ENCODE measurements around the gene NFATC4.
"Not testable (repeated sequence)": the region's sequence is repeated elsewhere in the genome, so short reads cannot be mapped to it uniquely, and the experiment has no call there.

The NFATC4 gene
- total RNA-seq = 0 to 0.18 (median 0.05) reads per million in 4 experiments

DNA sequence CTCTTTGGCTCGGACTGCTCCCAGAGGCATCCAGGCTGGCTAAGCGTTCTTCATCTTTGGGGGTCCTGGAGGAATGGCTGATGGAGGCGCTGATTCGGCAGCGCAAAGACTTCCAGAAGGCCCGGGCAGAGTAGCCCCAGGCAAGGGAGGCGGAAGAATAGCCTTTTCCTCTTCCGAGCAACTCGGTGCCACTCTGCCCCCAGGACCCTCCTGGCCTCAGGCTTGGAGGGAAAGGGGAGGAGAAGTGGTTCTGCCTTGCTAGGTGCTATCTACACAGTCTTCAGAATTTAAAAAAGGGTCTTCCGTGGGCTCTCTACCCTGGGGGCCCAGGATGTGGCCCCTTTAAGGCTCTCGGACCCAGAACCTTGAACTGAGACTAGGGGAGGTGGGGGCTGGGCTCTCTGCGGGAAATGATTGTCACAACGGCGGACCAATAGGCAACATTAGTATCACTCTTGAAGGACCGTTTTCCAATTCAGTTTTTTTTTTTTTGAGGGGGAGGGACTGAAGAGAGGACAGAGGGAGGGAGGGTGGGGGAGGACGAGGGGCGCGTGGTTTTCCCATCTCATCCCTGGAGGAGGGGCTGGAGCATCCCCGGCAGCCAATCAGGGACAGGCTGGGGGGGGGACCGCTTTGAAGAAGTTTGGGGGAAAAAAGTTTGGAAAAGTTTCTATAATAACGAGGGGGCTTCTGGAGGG is at the start of gene NFATC4:
Gene NFATC4 (plus strand): TSS at position 671 of the 698 bp plus-strand sequence. CDS start 157 bp downstream, outside the sequence.
- no peak for DNase-seq

DNA sequence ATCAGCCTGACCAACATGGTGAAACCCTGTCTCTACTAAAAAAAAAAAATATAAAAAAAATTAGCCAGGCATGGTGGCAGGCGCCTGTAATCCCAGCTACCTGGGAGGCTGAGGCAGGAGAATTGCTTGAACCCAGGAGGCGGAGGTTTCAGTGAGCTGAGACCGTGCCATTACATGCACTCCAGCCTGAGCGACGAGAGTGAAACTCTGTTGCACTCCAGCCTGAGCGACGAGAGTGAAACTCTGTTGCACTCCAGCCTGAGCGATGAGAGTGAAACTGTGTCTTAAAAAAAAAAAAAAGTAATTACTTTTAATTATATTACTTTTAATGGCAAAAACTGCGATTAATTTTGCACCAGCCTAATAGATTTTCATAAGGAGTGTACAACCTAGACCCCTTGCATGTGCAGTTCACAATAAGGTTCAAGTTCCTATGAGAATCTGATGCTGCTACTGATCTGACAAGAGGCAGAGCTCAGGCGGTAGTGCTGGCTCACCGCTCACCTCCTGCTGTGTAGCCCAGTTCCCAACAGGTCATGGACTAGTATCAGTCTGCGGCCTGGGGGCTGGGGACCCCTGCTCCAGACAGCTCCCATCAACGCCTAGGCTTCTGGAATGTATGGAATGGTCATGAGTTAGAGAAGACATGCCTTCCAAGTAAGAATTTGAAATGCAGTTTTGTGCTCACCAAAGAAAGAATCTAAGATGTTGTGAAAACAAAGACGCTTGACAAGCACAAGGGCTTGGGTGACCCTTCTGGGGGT is 46.6 kb upstream of the NFATC4 start:
- DNase-seq = no peak

DNA sequence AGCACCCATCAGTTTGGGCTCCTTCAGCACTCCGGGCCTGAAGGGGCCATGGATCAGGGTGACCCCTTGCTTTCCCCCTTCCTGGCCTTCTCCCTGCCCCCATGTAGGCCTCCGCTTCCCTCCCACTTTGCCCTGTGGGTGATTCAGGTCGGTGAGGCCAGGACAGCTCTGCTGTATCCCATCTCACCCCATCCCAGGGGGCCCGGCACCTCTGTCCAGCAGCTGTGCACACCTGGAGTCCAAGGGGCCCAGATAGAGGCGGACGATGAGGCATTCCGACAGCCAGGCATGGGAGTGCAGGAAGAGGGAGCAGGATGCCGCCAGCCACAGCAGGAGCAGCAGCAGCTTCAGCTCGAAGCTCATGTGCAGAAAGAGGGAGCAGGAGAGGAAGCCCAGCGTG is 45.3 kb upstream of the NFATC4 start:
- DNase-seq = no peak

DNA sequence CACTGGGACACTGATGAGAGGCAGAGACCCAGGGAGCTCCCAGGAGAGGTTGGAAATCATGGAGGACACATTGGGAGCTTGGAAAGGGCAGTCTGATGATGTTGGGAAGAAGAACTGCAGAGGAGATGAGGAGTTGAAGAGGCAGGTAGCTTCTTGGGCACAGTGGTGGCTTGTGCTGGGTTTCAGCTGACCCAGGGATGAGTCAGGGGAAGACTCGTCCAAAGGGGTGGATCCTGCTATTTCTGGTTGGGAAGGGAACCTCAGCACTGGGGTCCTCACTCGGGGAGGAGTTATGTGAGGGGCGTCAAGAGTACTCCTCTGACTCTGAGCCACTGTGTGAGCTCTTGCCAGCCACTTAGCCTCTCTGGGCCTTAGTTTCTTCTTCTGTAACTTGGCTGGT is 44.6 kb upstream of the NFATC4 start:
- no peak for DNase-seq

DNA sequence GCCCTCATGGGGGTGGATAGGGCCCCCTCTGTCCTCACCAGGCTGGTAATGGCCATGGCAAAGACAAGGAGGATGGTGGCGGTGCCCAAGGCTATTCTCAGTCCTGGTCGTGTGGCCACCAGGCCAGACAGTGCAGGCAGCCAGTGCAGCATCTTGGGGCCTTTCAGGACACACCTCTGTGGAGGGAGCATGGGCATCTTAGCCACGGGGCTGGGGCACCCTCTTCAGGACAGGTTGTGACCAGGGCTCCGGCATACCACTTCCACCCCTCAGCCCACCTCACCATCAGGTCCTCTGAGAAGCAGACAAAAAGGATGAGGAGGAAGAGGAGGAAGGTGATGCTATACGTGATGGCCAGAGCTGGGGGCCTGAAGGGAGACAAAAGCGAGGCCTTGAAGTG is 44.0 kb upstream of the NFATC4 start:
- no peak for DNase-seq

DNA sequence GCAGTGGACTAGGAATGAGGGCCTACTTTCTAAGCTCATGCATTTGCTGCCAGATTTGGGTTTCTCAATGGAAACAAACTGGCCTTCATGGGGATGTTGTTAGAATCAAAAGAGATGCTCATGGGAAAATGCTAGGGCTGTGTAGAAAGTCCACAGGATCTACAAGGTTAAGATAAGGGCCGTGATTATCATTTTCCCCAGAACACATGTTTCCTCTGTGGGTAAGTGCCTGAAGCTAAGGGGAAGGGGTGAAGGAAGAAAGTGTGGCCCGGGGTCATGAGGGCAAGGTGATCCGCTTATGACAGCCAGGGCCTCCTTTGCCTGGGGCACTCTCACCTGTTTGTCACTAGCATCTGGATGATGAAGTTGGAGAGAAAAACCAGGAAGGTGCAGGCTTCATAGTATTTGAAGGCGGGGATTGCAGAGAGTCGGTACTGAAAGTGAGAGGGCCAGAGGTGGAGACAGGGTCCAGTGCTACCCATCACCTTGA is 42.9 kb upstream of the NFATC4 start:
- no peak for DNase-seq

DNA sequence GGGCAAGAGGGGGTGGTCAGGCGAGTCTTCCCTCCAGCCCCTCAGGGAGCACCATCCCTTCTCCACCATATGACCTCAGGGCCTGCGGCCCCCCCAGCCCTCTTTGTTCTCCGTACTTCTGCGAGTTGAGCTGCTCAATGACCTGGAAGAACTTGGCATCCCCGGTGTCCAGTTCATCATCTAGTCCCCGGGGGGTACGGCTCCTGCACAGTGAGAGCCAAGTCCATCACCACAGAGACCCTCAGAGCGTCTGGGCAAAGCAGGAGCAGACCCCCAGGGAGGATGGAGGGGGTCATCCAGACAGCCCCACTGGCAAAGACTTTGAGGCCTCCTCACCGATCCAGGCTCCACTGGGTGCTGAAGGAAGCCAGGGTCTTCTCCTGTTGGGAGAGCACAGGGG is 42.0 kb upstream of the NFATC4 start:
- no peak for DNase-seq

DNA sequence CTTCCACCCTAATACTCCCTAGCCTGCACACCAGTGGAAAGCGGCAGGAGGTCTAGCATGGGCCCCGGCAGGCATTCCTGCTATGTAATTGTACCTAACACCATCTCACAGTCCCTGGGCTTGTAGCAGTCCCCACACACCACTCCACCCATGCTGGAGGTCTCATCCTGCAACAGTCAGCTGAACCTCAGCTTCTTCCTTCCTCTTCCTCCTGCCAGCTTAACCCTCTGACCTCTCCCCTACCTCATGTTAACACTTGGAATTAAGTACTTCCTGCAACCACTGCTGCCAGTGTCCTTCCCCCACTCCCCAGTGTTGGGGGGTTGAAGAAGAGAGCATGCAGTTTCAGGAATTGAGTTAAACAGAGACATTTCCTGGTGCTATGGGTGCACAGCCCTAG is 40.7 kb upstream of the NFATC4 start:
- DNase-seq = no peak

DNA sequence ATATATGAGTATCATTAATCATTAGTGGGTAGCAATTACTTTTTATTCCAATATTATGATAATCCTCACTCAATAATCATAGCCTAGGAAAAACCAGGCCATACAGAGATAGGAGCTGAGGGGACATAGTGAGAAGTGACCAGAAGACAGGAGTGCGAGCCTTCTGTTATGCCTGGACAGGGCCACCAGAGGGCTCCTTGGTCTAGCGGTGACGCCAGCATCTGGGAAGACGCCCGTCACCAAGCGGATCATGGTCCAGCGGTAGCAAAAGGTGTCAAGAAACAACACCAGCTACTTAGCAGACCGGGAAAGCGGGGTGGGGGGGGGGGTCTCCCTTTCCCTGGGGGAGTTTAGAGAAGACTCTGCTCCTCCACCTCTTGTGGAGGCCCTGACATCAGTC is 40.1 kb upstream of the NFATC4 start:
- not testable (repeated sequence) for DNase-seq

DNA sequence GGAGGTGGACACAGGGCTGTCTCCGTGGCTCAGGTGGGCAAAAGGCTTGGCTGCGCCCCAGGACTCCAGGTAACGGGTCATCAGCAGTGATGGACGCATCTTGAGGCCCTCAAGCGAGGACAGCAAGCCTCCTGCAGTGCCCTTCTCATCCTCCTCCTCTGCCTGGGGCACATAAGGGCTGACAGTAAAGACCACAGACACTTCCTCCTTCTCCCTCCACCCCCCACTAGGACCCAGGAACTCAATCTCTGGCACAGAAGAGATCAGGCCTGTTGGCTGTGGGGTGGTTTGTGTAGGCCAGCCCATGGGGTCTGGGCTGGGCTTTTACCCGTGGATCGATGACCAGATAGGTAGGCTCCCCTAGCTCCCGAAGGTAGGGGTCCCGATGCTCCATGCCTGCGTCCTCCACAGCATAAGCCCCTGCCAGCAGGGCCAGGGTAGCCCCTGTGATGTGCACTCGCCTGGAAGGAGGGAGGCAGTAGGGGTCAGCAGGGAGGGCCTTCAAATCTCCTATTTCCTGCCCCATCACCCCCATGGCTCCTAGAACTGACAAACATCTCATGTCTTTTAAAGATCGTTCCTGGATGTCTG is 38.8 kb upstream of the NFATC4 start:
- no peak for DNase-seq

DNA sequence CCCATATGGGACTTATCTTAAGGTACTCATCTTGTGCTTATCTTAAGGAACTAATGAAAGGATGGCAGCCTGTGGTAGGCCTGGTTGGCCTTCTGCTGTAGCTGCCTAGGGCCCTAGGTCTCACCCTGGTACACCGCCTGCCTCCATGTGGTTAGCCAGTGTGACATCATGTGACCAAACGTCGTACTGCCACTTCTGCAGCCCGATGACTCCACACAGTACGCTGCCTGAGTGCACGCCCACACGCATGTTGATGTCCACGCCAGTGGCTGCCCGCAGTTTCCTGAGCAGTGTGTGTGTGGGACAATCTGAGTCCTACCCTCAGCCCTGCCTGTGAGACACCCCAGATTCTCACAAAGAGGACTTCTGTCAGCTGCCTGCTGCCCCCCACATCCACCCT is 38.2 kb upstream of the NFATC4 start:
- DNase-seq = no peak

DNA sequence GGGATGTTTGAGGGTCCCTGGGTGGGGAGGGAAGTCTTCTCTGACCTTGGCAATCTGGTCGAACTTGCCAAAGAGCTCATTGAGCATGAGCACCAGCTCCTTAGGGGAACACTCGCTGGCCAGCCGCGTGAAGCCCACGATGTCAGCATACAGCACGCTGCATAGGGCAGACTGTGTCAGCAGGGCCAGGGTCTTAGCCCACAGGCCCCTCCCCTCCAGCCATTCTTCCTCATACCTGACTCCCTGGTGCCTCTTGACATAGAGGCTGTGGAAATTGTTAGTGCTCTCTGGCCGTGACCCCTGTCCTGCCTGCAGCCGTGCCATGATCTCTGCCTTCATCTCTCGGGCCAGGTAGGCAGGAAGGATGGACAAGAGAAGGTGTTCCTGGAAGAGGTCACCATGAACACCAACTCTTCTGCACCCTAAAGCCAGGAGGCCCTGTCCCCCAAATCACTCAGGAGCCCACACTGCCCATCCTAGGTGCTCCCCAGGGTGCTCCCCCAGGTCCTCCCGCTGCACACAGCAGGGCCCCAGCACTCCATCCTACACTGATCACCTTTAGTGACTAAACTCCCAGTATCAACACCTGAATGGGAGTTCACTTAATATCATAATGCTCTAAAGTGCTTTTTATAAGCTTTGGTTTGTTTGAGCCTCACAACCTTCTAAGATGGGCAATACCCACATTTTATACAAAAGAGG is 36.9 kb upstream of the NFATC4 start:
- DNase-seq = no peak

DNA sequence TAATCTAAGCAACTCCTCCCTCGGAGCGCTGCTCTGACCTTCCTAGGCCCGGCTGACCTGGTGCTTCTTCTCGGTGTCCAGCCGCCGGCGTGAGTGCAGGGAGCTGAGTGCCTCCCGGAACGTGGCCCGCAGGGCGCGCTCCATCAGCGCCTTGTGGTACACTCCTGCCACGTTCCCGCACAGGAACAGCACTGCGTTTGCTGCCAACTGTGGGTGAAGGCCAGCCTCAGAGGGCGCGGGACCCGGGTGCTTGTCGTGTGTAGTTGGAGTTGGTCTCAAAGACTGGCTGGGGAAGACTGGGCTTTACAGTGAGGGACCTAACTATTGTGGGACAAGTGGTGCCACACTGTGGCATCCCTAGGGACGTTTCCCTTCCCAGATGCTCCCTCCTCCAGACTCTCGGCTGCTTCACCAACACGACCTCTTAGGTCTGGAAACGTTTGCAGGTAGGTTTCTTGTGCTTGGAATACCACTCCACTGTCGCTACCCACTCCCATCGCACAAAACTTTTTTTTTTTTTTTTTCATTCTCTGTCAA is 36.2 kb upstream of the NFATC4 start:
- no peak for DNase-seq

DNA sequence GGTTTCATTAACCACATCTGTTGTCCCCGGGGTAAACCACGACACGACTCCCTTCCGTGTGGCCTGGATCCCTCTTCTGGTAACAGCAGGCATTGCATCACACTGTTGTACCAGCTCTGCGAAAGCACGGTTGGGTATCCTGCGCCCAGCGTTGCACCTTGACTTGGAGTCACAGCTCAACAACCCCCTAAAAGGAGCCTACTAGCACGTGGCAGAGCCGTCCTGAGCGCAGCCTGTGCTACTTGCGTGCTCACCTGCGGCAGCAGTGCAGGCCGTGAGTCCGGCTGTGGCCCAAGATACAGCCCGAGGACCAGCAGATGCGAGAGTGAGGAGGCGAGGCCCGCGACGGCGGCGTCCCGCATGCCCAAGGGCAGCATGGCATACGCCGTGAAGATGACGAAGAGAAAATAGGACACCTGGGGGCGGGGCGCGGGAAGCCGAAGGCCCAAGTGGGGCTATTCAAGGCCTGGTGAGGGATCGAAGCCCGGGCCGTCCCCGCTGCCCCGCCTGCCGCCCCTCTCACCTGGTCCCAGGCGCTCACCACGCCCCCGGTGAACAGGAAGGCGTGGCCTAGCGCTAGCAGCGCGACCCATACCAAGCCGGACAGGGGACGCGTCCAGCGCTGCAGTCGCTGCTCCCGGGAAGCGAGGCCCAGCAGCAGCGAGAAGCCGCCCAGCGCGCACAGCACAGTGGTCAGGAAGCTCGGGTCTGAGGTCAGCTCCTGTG is 35.6 kb upstream of the NFATC4 start:
- peak; percentile 70 for DNase-seq

DNA sequence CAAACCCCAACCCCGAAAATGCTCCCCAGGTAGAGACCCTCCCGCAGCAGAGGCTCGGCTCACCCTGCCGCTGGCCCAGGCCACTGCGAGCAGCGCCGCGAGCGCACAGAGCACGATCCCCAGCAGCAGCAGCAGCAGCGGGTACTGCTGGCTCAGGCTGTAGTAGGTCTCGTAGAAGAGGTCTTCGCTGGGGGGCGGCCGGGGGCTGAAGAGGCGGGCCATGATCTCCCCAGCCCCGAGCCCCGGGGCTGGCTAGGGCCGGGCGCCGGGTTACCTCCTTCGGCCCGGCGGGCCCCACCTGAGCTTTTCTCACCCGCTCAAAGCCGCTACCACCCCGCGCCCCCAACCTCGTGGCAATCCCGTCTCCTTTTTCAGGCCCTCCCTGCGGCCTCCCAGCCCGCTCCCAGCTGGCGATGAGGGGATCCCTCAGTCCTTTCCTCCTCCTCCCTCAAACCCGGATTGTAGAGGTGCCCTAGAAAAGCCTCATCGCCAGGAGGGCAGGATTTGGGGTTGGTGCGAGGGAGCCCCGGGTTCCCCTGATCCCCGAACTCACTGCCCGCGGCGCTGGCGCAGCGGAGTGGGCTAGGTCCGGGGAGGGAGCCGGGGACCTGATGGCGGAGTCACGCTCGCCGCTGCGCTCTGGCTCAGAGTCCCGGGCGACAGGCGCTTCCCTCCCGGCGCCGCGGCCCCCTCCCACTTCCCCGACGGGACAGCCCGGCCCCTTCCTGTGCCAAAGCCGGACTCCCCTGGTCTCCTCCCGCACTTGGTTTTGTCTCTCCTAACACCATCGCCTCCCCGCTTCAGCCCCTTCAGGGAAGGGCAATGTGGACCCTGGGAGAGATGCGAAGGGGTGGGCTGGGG is 33.3 kb upstream of the NFATC4 start, which contains the start of gene ADCY4:
Gene ADCY4 (minus strand): TSS at position 641 of the 861 bp plus-strand sequence. CDS start 419 bp downstream, at position 222.
- DNase-seq = no peak

DNA sequence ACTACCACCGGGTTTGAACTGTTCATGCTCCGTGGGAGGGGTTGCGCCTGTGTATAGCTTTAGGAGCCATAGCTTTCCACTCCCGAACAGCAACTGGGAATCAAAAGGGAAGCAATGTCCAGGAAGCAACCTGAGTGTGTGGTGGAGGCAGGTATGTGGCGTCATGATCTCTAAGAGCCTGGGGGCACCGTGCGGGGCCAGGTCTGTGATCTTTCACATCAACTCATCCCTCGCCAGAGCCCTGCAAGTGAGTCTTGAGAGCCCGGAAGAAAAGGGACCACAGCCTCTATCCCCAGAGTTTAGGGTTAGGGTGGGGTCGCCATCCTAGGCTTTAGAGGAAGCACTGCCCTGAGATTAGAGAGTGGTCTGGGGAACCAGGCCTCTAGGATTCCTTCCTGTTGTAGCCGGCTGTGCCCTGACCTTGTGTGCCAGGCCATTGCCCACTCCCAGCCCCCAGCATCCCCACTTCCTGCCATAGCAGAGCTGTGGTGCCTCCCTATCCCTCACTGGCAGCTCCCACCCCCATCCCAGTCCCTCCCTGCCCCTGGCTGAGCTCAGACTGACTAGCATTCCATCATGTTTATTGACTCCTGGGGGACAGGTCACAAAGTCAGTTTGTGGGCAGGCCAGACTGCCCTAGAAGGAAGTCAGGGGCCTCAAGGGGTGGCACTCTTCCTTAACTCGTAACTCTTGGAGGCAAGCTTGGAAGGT is 32.4 kb upstream of the NFATC4 start:
- no peak for DNase-seq

DNA sequence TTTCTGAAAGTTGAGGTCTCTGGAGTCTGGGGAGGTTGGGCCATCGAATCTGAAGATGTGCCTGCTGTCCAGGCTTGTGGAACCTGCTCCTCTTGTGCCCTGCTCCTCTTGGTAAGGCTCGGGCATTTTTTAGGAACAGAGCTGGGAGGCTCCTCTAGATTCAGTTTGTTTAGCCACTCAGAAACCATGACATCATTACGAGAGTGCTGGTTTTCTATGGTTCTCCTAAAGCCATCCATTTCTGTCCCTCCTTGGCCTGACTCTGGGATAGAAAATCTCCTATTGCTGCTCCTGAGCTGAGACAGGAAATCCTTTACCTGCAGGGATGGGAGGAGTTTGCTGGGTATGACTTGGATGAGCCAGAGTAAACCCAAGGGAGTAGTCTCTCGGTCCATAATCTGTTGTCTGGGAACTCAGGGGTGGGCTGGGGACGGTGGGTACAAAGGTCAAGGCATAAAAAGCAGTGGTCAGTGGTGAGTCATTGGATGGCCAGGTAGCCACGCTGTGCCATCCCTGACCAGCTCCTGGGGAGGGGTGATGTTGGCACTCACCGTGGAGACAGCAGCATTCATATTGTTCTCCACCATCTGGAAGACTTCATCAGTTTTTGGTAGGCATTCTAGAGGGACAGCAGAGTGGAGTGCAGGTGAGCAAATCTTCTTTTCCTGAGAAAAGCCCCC is 30.7 kb upstream of the NFATC4 start:
- DNase-seq = no peak

DNA sequence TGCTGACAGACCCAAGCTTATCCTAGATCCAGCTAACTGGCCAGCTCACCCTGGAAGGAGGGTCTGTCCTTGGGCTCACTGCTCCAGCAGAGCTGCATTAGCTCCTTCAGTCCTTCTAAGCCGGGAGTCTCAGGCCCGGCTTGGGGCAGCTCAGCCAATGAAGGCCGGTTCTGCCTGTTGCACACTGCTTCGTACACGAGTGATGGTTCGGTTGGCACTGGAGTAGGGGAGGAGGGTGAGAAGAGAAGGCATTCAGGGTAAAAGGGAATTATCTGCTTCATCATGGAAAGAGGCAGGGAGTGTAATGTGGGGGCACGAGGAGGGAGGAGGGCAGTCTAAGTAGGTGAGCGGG is 30.2 kb upstream of the NFATC4 start:
- no peak for DNase-seq

DNA sequence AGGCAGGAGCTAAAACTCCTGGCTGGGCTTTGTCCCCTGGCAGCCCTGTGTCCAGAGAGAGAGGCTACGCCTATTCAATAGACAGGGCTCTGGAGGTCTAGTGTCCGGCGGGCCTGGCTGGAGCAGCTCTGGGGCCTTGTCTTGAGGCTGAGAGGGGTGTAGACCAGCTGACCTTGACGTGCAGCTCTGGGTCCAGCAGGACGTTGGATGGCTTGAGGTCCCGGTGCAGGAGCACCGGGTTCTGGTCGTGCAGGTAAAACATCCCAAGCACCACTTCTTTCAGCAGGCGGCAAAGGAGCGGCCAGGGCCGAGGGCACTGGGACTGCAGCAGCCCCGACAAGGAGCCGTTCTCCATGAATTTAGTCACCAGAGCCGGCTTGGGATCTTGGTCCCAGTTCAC is 29.1 kb upstream of the NFATC4 start:
- DNase-seq = no peak

All from effector CD8-positive, alpha-beta T cell (primary cell).